K562 (cell line): ENCODE data around the gene INTS1. TPM values are rescaled to one million over a fixed set of nuclear protein-coding genes. Genes with fewer than 3 reads are reported as not detected.
A peak's percentile ranks its signal among the peaks of the same experiment; 100 is the strongest.

Experiments used
- ILF3 ChIP-seq: fragments of 450-650 bp; IDR thresholded peaks from 2 replicates; pipeline ENCODE4 v1.6.1; 2018; ENCODE audit warnings: antibody characterized with exemption, mild to moderate bottlenecking, moderate library complexity, borderline replicate concordance
- MAFF ChIP-seq: IDR thresholded peaks from 2 replicates; pipeline ENCODE4 v1.6.1; 2012; ENCODE audit warnings: low read length, improper control_type of control experiment
- POLR2A ChIP-seq: fragments of 450-650 bp; conservative IDR thresholded peaks from 2 replicates; pipeline ENCODE4 v1.6.1; 2016
- SMARCB1 ChIP-seq: IDR thresholded peaks from 2 replicates; pipeline ENCODE4 v1.6.1; 2011; ENCODE audit warnings: improper control_type of control experiment, low read depth; ENCODE audit not compliant: insufficient read length
- ZNF121 ChIP-seq: sonication (generic); formaldehyde crosslinking; conservative IDR thresholded peaks from 2 replicates; pipeline ENCODE4 v1.8.0; 2022; ENCODE audit warnings: missing genetic modification reagents
- ZNF212 ChIP-seq: fragments of 450-650 bp; formaldehyde crosslinking; IDR thresholded peaks from 2 replicates; pipeline ENCODE4 v1.4.0; 2020; ENCODE audit warnings: mild to moderate bottlenecking
- ZNF23 ChIP-seq: fragments of 250-450 bp; sonication (Bioruptor Pico); IDR thresholded peaks from 2 replicates; pipeline ENCODE4 v1.4.0; 2020; ENCODE audit warnings: mild to moderate bottlenecking
- ZNF318 ChIP-seq, 2 experiments: fragments of 450-650 bp; IDR thresholded peaks; 2 replicates each; pipeline ENCODE4 v1.6.1; 2016; ENCODE audit warnings: mild to moderate bottlenecking in 2 of 2, borderline replicate concordance in 1 of 2, low read depth in 1 of 2, moderate library complexity in 1 of 2
- ZSCAN32 ChIP-seq: fragments of 450-650 bp; formaldehyde crosslinking; IDR thresholded peaks from 2 replicates; pipeline ENCODE4 v1.4.0; 2020; ENCODE audit warnings: mild to moderate bottlenecking, moderate library complexity
- polyA plus RNA-seq, 8 experiments: library from polyadenylated mRNA; depleted of rRNA in 4 of 8; stranded (reverse) in 5 of 8; unstranded in 3 of 8; fragments of >200 nt; fragmentation: Nextera tagmentation in 2 of 8; fragmentation: Illumina TruSeq in 1 of 8; extraction: Ambion mirVana in 2 of 8; extraction: Trizol in 1 of 8; gene quantifications; 2 replicates each; pipeline versions ENCODE4 v1.2.1 to v1.2.3, GENCODE V29; 2011 to 2014; ENCODE audit warnings: inconsistent platforms in 1 of 8, missing spikeins in 1 of 8
- total RNA-seq, 7 experiments: library from RNA; depleted of rRNA in 6 of 7; stranded (reverse); fragments of >200 nt in 6 of 7; fragmentation: Illumina TruSeq in 2 of 7; extraction: Trizol in 2 of 7; gene quantifications; 2 replicates each; pipeline versions ENCODE4 v1.2.1 to v1.2.3, GENCODE V29; 2011 to 2021; ENCODE audit warnings: low replicate concordance in 1 of 7
- TF ChIP-seq, protein P1 (sequence below): fragments of 250-450 bp; sonication (Bioruptor Pico); IDR thresholded peaks from 2 replicates; pipeline ENCODE4 v1.4.0; 2020; ENCODE audit warnings: mild to moderate bottlenecking, moderate library complexity
- TF ChIP-seq, protein P2 (sequence below): sonication (generic); formaldehyde crosslinking; IDR thresholded peaks from 2 replicates; pipeline ENCODE4 v1.8.1; 2023; ENCODE audit warnings: mild to moderate bottlenecking, missing genetic modification reagents
- TF ChIP-seq, protein P3 (sequence below): sonication (generic); formaldehyde crosslinking; IDR thresholded peaks from 2 replicates; pipeline ENCODE4 v1.8.1; 2023; ENCODE audit warnings: mild to moderate bottlenecking, missing genetic modification reagents, moderate library complexity

Gene INTS1
- total and polyA plus RNA-seq, 9 of the 15 experiments (the other 6 are each of a cell fraction or from before 2014, with no cell fraction given): 0.34 to 119 (median 18.5) TPM

DNA sequence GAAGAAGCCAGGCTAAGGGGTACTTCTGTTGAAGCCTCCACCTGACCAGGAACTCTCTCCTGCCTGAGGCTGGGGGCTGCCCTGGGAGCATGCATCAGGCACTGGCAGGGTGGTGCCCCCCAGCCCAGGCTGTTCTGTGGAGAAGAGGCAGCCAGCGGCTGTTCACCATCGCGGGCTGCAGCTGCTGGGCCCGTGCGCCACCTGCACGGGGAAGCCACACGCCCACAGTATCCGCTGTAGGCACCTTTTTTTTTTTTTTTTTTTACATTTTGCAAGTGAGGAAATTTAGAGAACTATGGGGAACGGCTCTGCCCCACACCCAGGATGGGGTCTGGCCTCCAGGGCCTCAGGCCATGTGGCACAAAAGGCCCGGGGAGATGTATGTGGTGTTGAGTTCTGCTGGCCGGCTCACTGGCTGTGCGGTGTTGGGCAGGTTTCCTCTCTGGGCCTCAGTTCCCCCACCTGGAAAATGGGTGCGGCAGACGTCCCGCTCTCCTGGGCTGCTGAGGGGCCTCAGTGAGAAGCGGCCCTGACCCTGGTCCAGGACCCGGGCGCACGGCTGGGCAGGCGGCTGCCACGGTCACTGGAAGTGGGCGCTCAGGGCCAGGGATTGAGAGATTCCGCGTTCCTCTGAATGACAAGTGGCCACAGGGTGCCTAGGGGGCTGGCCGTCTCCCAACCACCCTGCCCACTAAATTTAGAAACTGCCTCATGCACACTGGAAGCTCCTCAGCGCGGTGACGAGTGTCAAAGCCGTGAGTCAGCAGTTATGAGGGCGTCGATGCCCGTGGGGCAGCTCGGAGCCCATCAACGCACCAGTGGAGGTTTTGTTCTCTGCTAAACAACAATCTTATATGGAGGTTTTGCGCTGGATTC, 8.8 kb upstream of the INTS1 start (continued):
- TF ChIP-seq, protein P1, sequence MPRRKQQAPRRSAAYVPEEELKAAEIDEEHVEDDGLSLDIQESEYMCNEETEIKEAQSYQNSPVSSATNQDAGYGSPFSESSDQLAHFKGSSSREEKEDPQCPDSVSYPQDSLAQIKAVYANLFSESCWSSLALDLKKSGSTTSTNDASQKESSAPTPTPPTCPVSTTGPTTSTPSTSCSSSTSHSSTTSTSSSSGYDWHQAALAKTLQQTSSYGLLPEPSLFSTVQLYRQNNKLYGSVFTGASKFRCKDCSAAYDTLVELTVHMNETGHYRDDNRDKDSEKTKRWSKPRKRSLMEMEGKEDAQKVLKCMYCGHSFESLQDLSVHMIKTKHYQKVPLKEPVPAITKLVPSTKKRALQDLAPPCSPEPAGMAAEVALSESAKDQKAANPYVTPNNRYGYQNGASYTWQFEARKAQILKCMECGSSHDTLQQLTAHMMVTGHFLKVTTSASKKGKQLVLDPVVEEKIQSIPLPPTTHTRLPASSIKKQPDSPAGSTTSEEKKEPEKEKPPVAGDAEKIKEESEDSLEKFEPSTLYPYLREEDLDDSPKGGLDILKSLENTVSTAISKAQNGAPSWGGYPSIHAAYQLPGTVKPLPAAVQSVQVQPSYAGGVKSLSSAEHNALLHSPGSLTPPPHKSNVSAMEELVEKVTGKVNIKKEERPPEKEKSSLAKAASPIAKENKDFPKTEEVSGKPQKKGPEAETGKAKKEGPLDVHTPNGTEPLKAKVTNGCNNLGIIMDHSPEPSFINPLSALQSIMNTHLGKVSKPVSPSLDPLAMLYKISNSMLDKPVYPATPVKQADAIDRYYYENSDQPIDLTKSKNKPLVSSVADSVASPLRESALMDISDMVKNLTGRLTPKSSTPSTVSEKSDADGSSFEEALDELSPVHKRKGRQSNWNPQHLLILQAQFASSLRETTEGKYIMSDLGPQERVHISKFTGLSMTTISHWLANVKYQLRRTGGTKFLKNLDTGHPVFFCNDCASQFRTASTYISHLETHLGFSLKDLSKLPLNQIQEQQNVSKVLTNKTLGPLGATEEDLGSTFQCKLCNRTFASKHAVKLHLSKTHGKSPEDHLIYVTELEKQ (CRISPR knock-in tag): no peak
- TF ChIP-seq ZNF23 (CRISPR knock-in tag) (no peak), SMARCB1 (no peak), ZNF121 (CRISPR knock-in tag) (no peak), POLR2A (no peak), ZSCAN32 (CRISPR knock-in tag) (no peak), ILF3 (no peak), ZNF212 (CRISPR knock-in tag) (no peak), MAFF (peak; percentile 81), ZNF318 (IDR thresholded peaks at IDR 0.05; ENCODE audit: borderline replicate concordance in 1 of 2, low read depth in 1 of 2) (no peak)
- TF ChIP-seq, protein P2, sequence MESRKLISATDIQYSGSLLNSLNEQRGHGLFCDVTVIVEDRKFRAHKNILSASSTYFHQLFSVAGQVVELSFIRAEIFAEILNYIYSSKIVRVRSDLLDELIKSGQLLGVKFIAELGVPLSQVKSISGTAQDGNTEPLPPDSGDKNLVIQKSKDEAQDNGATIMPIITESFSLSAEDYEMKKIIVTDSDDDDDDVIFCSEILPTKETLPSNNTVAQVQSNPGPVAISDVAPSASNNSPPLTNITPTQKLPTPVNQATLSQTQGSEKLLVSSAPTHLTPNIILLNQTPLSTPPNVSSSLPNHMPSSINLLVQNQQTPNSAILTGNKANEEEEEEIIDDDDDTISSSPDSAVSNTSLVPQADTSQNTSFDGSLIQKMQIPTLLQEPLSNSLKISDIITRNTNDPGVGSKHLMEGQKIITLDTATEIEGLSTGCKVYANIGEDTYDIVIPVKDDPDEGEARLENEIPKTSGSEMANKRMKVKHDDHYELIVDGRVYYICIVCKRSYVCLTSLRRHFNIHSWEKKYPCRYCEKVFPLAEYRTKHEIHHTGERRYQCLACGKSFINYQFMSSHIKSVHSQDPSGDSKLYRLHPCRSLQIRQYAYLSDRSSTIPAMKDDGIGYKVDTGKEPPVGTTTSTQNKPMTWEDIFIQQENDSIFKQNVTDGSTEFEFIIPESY (CRISPR knock-in tag): peak; percentile 97
- TF ChIP-seq, protein P3, sequence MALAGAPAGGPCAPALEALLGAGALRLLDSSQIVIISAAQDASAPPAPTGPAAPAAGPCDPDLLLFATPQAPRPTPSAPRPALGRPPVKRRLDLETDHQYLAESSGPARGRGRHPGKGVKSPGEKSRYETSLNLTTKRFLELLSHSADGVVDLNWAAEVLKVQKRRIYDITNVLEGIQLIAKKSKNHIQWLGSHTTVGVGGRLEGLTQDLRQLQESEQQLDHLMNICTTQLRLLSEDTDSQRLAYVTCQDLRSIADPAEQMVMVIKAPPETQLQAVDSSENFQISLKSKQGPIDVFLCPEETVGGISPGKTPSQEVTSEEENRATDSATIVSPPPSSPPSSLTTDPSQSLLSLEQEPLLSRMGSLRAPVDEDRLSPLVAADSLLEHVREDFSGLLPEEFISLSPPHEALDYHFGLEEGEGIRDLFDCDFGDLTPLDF (CRISPR knock-in tag): no peak
